A549 (cell line): ENCODE results near the gene AOAH. TPM values are rescaled to one million over a fixed set of nuclear protein-coding genes. Genes with fewer than 3 reads are reported as not detected.

Experiments
- ATAC-seq, 2 experiments: fragments of 200-7000 bp in 1 of 2; fragments of >200 bp in 1 of 2; cut with Nextera tagmentation in 1 of 2; cut with Tn5 transposase in 1 of 2; 3 replicates each; pipeline versions ENCODE4 v1.8.0 to v1.9.1; 2018 to 2020; ENCODE audit warnings: mild to moderate bottlenecking in 1 of 2, moderate library complexity in 1 of 2
- CTCF ChIA-PET: fragments of 300-600 bp; sonication (Branson Sonifier 250); formaldehyde crosslinking; extraction: SDS; loops from one replicate; lab custom pipeline; 2021; ENCODE audit warnings: antibody characterized with exemption, inconsistent platforms; lab: Yijun Ruan, JAX
- POLR2A ChIA-PET: fragments of 350-600 bp; formaldehyde crosslinking; extraction: SDS; loops from one replicate; lab custom pipeline; 2021; ENCODE audit warnings: antibody characterized with exemption, inconsistent platforms; lab: Yijun Ruan, JAX
- DNase-seq, 2 experiments: peaks; one replicate each; pipeline versions ENCODE4 v3.0.0 to v3.0.0-alpha.2; 2011 to 2016; ENCODE audit warnings: low read depth in 1 of 2, low spot score in 1 of 2
- FAIRE-seq: peaks from 2 replicates; lab custom pipeline; 2011; peaks lifted over from hg19 to GRCh38; lab: Jason Lieb, UNC
- H3K27ac ChIP-seq, 2 experiments: fragments of >200 bp; sonication (Bioruptor Twin); formaldehyde crosslinking; 3 replicates each; pipeline ENCODE4 v1.5.1; 2016 to 2017
- H3K4me1 ChIP-seq: fragments of >200 bp; sonication (Bioruptor Twin); formaldehyde crosslinking; 3 replicates; pipeline ENCODE4 v1.6.1; 2016
- H3K4me2 ChIP-seq: fragments of >200 bp; sonication (Bioruptor Twin); formaldehyde crosslinking; 3 replicates; pipeline ENCODE4 v1.6.1; 2016
- H3K4me3 ChIP-seq: fragments of >200 bp; sonication (Bioruptor Twin); formaldehyde crosslinking; 3 replicates; pipeline ENCODE4 v1.5.1; 2016
- H3K9me3 ChIP-seq: fragments of >200 bp; sonication (Bioruptor Twin); formaldehyde crosslinking; 3 replicates; pipeline ENCODE4 v1.6.1; 2016
- CBX8 ChIP-seq: fragments of 200-600 bp; sonication (generic); IDR thresholded peaks from 2 replicates; pipeline ENCODE4 v1.6.1; 2016
- CHD4 ChIP-seq: fragments of 200-600 bp; sonication (generic); IDR thresholded peaks from 2 replicates; pipeline ENCODE4 v1.6.1; 2016; ENCODE audit warnings: antibody characterized with exemption, mild to moderate bottlenecking, borderline replicate concordance
- CTCF ChIP-seq: fragments of >200 bp; sonication (Bioruptor Twin); formaldehyde crosslinking; IDR thresholded peaks from 3 replicates; pipeline ENCODE4 v1.5.1; 2016
- EHF ChIP-seq: fragments of 250-450 bp; sonication (Bioruptor Pico); IDR thresholded peaks from 2 replicates; pipeline ENCODE4 v1.5.0; 2020; ENCODE audit warnings: mild to moderate bottlenecking
- ELK1 ChIP-seq: fragments of 150-350 bp; IDR thresholded peaks from 2 replicates; pipeline ENCODE4 v1.6.1; 2014; ENCODE audit warnings: low read depth, mild to moderate bottlenecking, low read length
- EP300 ChIP-seq, 2 experiments: fragments of >200 bp; sonication (Bioruptor Twin); formaldehyde crosslinking; IDR thresholded peaks; 2 replicates in 1 of 2; 3 replicates in 1 of 2; pipeline ENCODE4 v1.6.1; 2016 to 2017
- FOSB ChIP-seq: fragments of 250-450 bp; sonication (Bioruptor Pico); IDR thresholded peaks from 2 replicates; pipeline ENCODE4 v1.5.0; 2020; ENCODE audit warnings: mild to moderate bottlenecking, moderate library complexity
- FOSL2 ChIP-seq, 2 experiments: fragments of 450-650 bp in 1 of 2; fragments of >200 bp in 1 of 2; sonication (Bioruptor Twin) in 1 of 2; formaldehyde crosslinking; IDR thresholded peaks; 2 replicates each; pipeline versions ENCODE4 v1.5.0 to v1.6.1; 2016 to 2020; ENCODE audit warnings: mild to moderate bottlenecking in 1 of 2, moderate library complexity in 1 of 2
- HDAC2 ChIP-seq: fragments of 200-600 bp; sonication (generic); IDR thresholded peaks from 2 replicates; pipeline ENCODE4 v1.6.1; 2016
- HMGXB4 ChIP-seq: fragments of 250-450 bp; sonication (Bioruptor Pico); IDR thresholded peaks from 2 replicates; pipeline ENCODE4 v1.5.0; 2021; ENCODE audit warnings: mild to moderate bottlenecking, moderate library complexity, borderline replicate concordance
- HOXA7 ChIP-seq: fragments of 250-450 bp; sonication (Bioruptor Pico); IDR thresholded peaks from 2 replicates; pipeline ENCODE4 v1.5.0; 2020; ENCODE audit warnings: mild to moderate bottlenecking, moderate library complexity
- HOXB13 ChIP-seq: fragments of 250-450 bp; sonication (Bioruptor Pico); IDR thresholded peaks from 2 replicates; pipeline ENCODE4 v1.5.0; 2020; ENCODE audit warnings: low read depth, mild to moderate bottlenecking, moderate library complexity
- HOXB5 ChIP-seq: fragments of 250-450 bp; sonication (Bioruptor Pico); IDR thresholded peaks from 2 replicates; pipeline ENCODE4 v1.5.0; 2020; ENCODE audit warnings: mild to moderate bottlenecking, moderate library complexity
- KDM1A ChIP-seq: fragments of 200-600 bp; sonication (generic); IDR thresholded peaks from 2 replicates; pipeline ENCODE4 v1.6.1; 2016; ENCODE audit warnings: low read depth, mild to moderate bottlenecking
- KDM5A ChIP-seq: fragments of 200-600 bp; sonication (generic); IDR thresholded peaks from 2 replicates; pipeline ENCODE4 v1.6.1; 2016; ENCODE audit warnings: antibody characterized with exemption, mild to moderate bottlenecking
- MAX ChIP-seq: IDR thresholded peaks from 2 replicates; pipeline ENCODE4 v1.6.1; 2012
- MAZ ChIP-seq: fragments of 150-350 bp; IDR thresholded peaks from 2 replicates; pipeline ENCODE4 v1.6.1; 2014; ENCODE audit warnings: antibody characterized with exemption, low read depth, low read length, borderline replicate concordance
- NPAS2 ChIP-seq: fragments of 250-450 bp; sonication (Bioruptor Pico); IDR thresholded peaks from 2 replicates; pipeline ENCODE4 v1.8.0; 2022; ENCODE audit warnings: mild to moderate bottlenecking, moderate library complexity, borderline replicate concordance
- NR3C1 ChIP-seq: fragments of >200 bp; sonication (Bioruptor Twin); formaldehyde crosslinking; IDR thresholded peaks from 3 replicates; pipeline ENCODE4 v1.6.1; 2017
- PHF8 ChIP-seq: fragments of 200-600 bp; sonication (generic); IDR thresholded peaks from 2 replicates; pipeline ENCODE4 v1.6.1; 2016; ENCODE audit warnings: low read depth, mild to moderate bottlenecking, antibody characterized with exemption, moderate library complexity, borderline replicate concordance
- POLR2A ChIP-seq: IDR thresholded peaks from 2 replicates; pipeline ENCODE4 v1.6.1; 2012; ENCODE audit warnings: mild to moderate bottlenecking, low read length
- RAD21 ChIP-seq, 2 experiments: fragments of >200 bp in 1 of 2; sonication (Bioruptor Twin) in 1 of 2; formaldehyde crosslinking in 1 of 2; IDR thresholded peaks in 1 of 2; conservative IDR thresholded peaks in 1 of 2; 2 replicates in 1 of 2; 3 replicates in 1 of 2; pipeline ENCODE4 v1.6.1; 2012 to 2018; ENCODE audit warnings: inconsistent platforms in 1 of 2
- RFX5 ChIP-seq: fragments of 450-650 bp; IDR thresholded peaks from 2 replicates; pipeline ENCODE4 v1.7.1; 2014; ENCODE audit warnings: antibody characterized with exemption, mild to moderate bottlenecking, moderate library complexity
- SREBF2 ChIP-seq: fragments of 450-650 bp; IDR thresholded peaks from 2 replicates; pipeline ENCODE4 v1.6.1; 2014; ENCODE audit warnings: mild to moderate bottlenecking, moderate library complexity
- TFCP2L1 ChIP-seq: fragments of 250-450 bp; sonication (Bioruptor Pico); IDR thresholded peaks from 2 replicates; pipeline ENCODE4 v1.5.0; 2021; ENCODE audit warnings: mild to moderate bottlenecking
- USF2 ChIP-seq: fragments of 450-650 bp; IDR thresholded peaks from 2 replicates; pipeline ENCODE4 v1.6.1; 2014; ENCODE audit warnings: antibody characterized with exemption
- WGBS: methylation state at CpG from one replicate; pipeline ENCODE4 v1.1.6; 2017; ENCODE audit errors: missing lambda C conversion rate; 5-methylcytosine and 5-hydroxymethylcytosine counted together
- polyA plus RNA-seq, 4 experiments: library from polyadenylated mRNA; depleted of rRNA in 3 of 4; stranded (reverse); fragments of >200 nt; fragmentation: RNase III in 1 of 4; extraction: RNeasy Plus Mini Kit Qiagen cat#74134 plus additional on column Dnase treatment in 1 of 4; gene quantifications; 2 replicates in 3 of 4; 3 replicates in 1 of 4; pipeline ENCODE4 v1.2.3, GENCODE V29; 2011 to 2017

Gene AOAH
- polyA plus RNA-seq, 2 of the 4 experiments (the other 2 are of a cell fraction): 0.09 TPM; not detected in 1

GRCh38 chr7:36732806-36733205, 8.5 kb upstream of the AOAH start:
- no peak for ATAC-seq
- no peaks in the 10 kb centered on the region for H3K4me1 ChIP-seq
- no peak for FAIRE-seq
- ChIA-PET CTCF (no interaction called here), POLR2A (no interaction called here)
- no peak for DNase-seq
- H3K4me3 ChIP-seq: no peak overlapping the region
- no peak overlapping the region for H3K4me2 ChIP-seq
- no peak overlapping the region for H3K27ac ChIP-seq
- TF ChIP-seq SREBF2: no peak
- TF ChIP-seq HDAC2: no peak
- no peak for TF ChIP-seq CBX8
- no peak for TF ChIP-seq USF2
- TF ChIP-seq NPAS2 (CRISPR knock-in tag): no peak
- no peak for TF ChIP-seq POLR2A
- no peak for TF ChIP-seq MAZ
- TF ChIP-seq FOSL2 (IDR thresholded peaks at IDR 0.05): no peak
- TF ChIP-seq FOSL2 (CRISPR knock-in tag; IDR thresholded peaks at IDR 0.05): no peak
- TF ChIP-seq HOXA7: no peak
- no peak for TF ChIP-seq HOXB5 (CRISPR knock-in tag)
- TF ChIP-seq PHF8: no peak
- TF ChIP-seq RFX5: no peak
- TF ChIP-seq EHF (CRISPR knock-in tag): no peak
- TF ChIP-seq MAX: no peak
- TF ChIP-seq HOXB13 (CRISPR knock-in tag): no peak
- 63% methylated on average over 1 of the region's 1 CpG for WGBS
- 0 out of 3 replicates have a peak, but pooled peaks cover 5% of the 10 kb centered on the region for H3K9me3 ChIP-seq

- Histone ChIP-seq H3K9me3 (0 out of 3 replicates have a peak, but pooled peaks cover 5% of the 10 kb centered on the region), H3K4me2 (no peak overlapping the region), H3K4me3 (no peak overlapping the region), H3K4me1 (no peaks in the 10 kb centered on the region), H3K27ac (no peak overlapping the region)
- FAIRE-seq (no peak), DNase-seq (no peak), ATAC-seq (no peak)
- TF ChIP-seq EP300 (IDR thresholded peaks at IDR 0.05) (no peak), FOSB (CRISPR knock-in tag) (no peak), CTCF (no peak)
- ChIA-PET POLR2A (no interaction called here), CTCF (no interaction called here)
- WGBS: 16% methylated on average over 2 of the region's 2 CpGs
Observed at GRCh38 chr7:36730046-36730445, 5.8 kb upstream of the AOAH start.

- Histone ChIP-seq H3K9me3 (0 out of 3 replicates have a peak, but pooled peaks cover 5% of the 10 kb centered on the region), H3K4me2 (no peak overlapping the region), H3K4me3 (no peak overlapping the region), H3K27ac (no peak overlapping the region), H3K4me1 (no peaks in the 10 kb centered on the region)
- ChIA-PET POLR2A (no interaction called here), CTCF (no interaction called here)
- no peak for DNase-seq
- TF ChIP-seq HMGXB4 (CRISPR knock-in tag) (no peak), HOXA7 (no peak), RFX5 (no peak), NPAS2 (CRISPR knock-in tag) (no peak), PHF8 (no peak), KDM1A (no peak), TFCP2L1 (CRISPR knock-in tag) (no peak), HOXB5 (CRISPR knock-in tag) (no peak), CHD4 (no peak), USF2 (no peak), ELK1 (no peak), KDM5A (no peak), NR3C1 (no peak), RAD21 (conservative IDR thresholded peaks at IDR 0.05 in 1 of 2, IDR thresholded peaks at IDR 0.05 in 1 of 2) (no peak), MAX (no peak)
- ATAC-seq: no peak
- no peak for FAIRE-seq
- WGBS: 24% methylated on average over 2 of the region's 2 CpGs
Observed at GRCh38 chr7:36728143-36728542, 3.8 kb upstream of the AOAH start.
